K562 (cell line): Measurements from ENCODE around the gene AGRN. TPM values are rescaled to one million over a fixed set of nuclear protein-coding genes. Genes with fewer than 3 reads are reported as not detected.
A peak's percentile ranks its signal among the peaks of the same experiment; 100 is the strongest.

Experiments
- ATAC-seq: fragments of 200-7000 bp; cut with Tn5 transposase; 3 replicates; pipeline ENCODE4 v1.9.1; 2020; ENCODE audit warnings: moderate library complexity
- BruUV-seq: library from RNA; stranded (reverse); fragments of 400-500 nt; replicated peaks from 2 replicates; lab custom pipeline; 2021; lab: Mats Ljungman, UMichigan
- CTCF ChIA-PET: fragments of 300-600 bp; formaldehyde crosslinking; extraction: SDS; loops from one replicate; lab custom pipeline; 2021; ENCODE audit warnings: low intra/inter-chr PET ratio; lab: Yijun Ruan, JAX
- POLR2A ChIA-PET: fragments of 300-600, 350-650 bp; sonication (Branson Sonifier 250); formaldehyde crosslinking; extraction: SDS; loops from one replicate; lab custom pipeline; 2021; ENCODE audit warnings: antibody characterized with exemption, inconsistent platforms; lab: Yijun Ruan, JAX
- DNase-seq, 4 experiments: peaks; one replicate each; pipeline versions ENCODE4 v3.0.0 to v3.0.0-alpha.2; 2011 to 2018; ENCODE audit warnings: low spot score in 3 of 4, mixed read lengths in 3 of 4; ENCODE audit errors: extremely low read depth in 1 of 4
- FAIRE-seq: peaks from 2 replicates; lab custom pipeline; 2011; peaks lifted over from hg19 to GRCh38; lab: Jason Lieb, UNC
- H2AFZ ChIP-seq: 2 replicates; pipeline ENCODE4 v1.6.0; 2011; ENCODE audit warnings: low read depth, low read length, control low read depth, inconsistent platforms
- H3K27ac ChIP-seq: fragments of 200-600 bp; 3 replicates; pipeline ENCODE4 v1.8.0; 2011; ENCODE audit warnings: low read depth, mild to moderate bottlenecking, control low read depth, inconsistent platforms, low read length, moderate library complexity, mixed read lengths; ENCODE audit errors: extremely low read depth
- H3K27me3 ChIP-seq, 2 experiments: fragments of 300-600 bp in 1 of 2; 2 replicates in 1 of 2; 3 replicates in 1 of 2; pipeline versions ENCODE4 v1.6.0 to v1.8.0; 2011; ENCODE audit warnings: inconsistent platforms in 2 of 2, low read length in 2 of 2, mild to moderate bottlenecking in 1 of 2, mixed read lengths in 1 of 2, moderate library complexity in 1 of 2; ENCODE audit not compliant: control insufficient read depth in 2 of 2, insufficient read depth in 2 of 2
- H3K36me3 ChIP-seq: fragments of 300-600 bp; 3 replicates; pipeline ENCODE4 v1.8.0; 2011; ENCODE audit warnings: mild to moderate bottlenecking, low read length, inconsistent platforms; ENCODE audit not compliant: control insufficient read depth, insufficient read depth
- H3K4me1 ChIP-seq, 2 experiments: fragments of 200-600 bp in 1 of 2; replicated peaks in 1 of 2; 2 replicates in 1 of 2; 3 replicates in 1 of 2; pipeline versions ENCODE4 v1.5.1 to v1.8.0; 2011; ENCODE audit warnings: inconsistent platforms in 2 of 2, low read length in 2 of 2, mild to moderate bottlenecking in 1 of 2, mixed read lengths in 1 of 2, moderate library complexity in 1 of 2; ENCODE audit not compliant: control insufficient read depth in 2 of 2, insufficient read depth in 2 of 2
- H3K4me2 ChIP-seq: 2 replicates; pipeline ENCODE4 v1.6.1; 2011; ENCODE audit warnings: low read length, control low read depth, inconsistent platforms, mixed read lengths; ENCODE audit not compliant: insufficient read depth
- H3K4me3 ChIP-seq: fragments of 200-600 bp; sonication (generic), shearing (Covaris generic); 2 replicates; pipeline ENCODE4 v1.5.1; 2016; ENCODE audit warnings: control low read depth, inconsistent platforms
- H3K79me2 ChIP-seq: fragments of 200-600 bp; 3 replicates; pipeline ENCODE4 v1.8.0; 2011; ENCODE audit warnings: low read length, inconsistent platforms; ENCODE audit not compliant: control insufficient read depth, insufficient read depth
- H3K9ac ChIP-seq, 2 experiments: 2 replicates each; pipeline versions ENCODE4 v1.6.0 to v1.6.1; 2011; ENCODE audit warnings: low read depth in 2 of 2, low read length in 2 of 2, control low read depth in 1 of 2, inconsistent platforms in 1 of 2, mild to moderate bottlenecking in 1 of 2, mixed read lengths in 1 of 2; ENCODE audit not compliant: insufficient read depth in 1 of 2
- H3K9me1 ChIP-seq: one replicate; pipeline ENCODE4 v1.6.0; 2011; ENCODE audit warnings: inconsistent platforms, mild to moderate bottlenecking, low read length, moderate library complexity; ENCODE audit not compliant: control insufficient read depth, insufficient read depth
- H3K9me3 ChIP-seq: replicated peaks from 2 replicates; pipeline ENCODE4 v1.5.1; 2011; ENCODE audit warnings: low read depth, low read length, inconsistent platforms; ENCODE audit not compliant: control insufficient read depth, insufficient read depth
- H4K20me1 ChIP-seq: replicated peaks from 2 replicates; pipeline ENCODE4 v1.6.1; 2011; ENCODE audit warnings: low read length, inconsistent platforms, mixed read lengths; ENCODE audit not compliant: control insufficient read depth, insufficient read depth
- POLR2G ChIP-seq: fragments of 200-400 bp; formaldehyde crosslinking; IDR thresholded peaks from 2 replicates; pipeline ENCODE4 v1.6.1; 2017; ENCODE audit warnings: low read depth, mild to moderate bottlenecking, antibody characterized with exemption, low read length, moderate library complexity
- POLR2H ChIP-seq: IDR thresholded peaks from 2 replicates; pipeline ENCODE4 v1.6.1; 2016; ENCODE audit warnings: missing genetic modification characterization, low read depth, mild to moderate bottlenecking, control low read depth, missing compliant biosample characterization, moderate library complexity
- WGBS: fragments of 100-300 bp; shearing (Covaris generic); methylation state at CpG from one replicate; pipeline ENCODE4 v1.1.6; 2016; ENCODE audit warnings: low coverage, mixed read lengths; ENCODE audit not compliant: insufficient coverage; ENCODE audit errors: missing lambda C conversion rate; 5-methylcytosine and 5-hydroxymethylcytosine counted together
- in situ Hi-C: fragments of 300-500 bp; cut with MboI; formaldehyde crosslinking; loops from 4 replicates; pipeline ENCODE4 v1.15.0; 2018; ENCODE audit warnings: inconsistent platforms, mixed read lengths
- intact Hi-C: fragments of 100-400 bp; cut with micrococcal nuclease; formaldehyde crosslinking; loops from 2 replicates; pipeline ENCODE4 v1.14.2; 2022
- polyA plus RNA-seq, 8 experiments: library from polyadenylated mRNA; depleted of rRNA in 4 of 8; stranded (reverse) in 5 of 8; unstranded in 3 of 8; fragments of >200 nt; fragmentation: Nextera tagmentation in 2 of 8; fragmentation: Illumina TruSeq in 1 of 8; extraction: Ambion mirVana in 2 of 8; extraction: Trizol in 1 of 8; gene quantifications; 2 replicates each; pipeline versions ENCODE4 v1.2.1 to v1.2.3, GENCODE V29; 2011 to 2014; ENCODE audit warnings: inconsistent platforms in 1 of 8, missing spikeins in 1 of 8
- total RNA-seq, 7 experiments: library from RNA; depleted of rRNA in 6 of 7; stranded (reverse); fragments of >200 nt in 6 of 7; fragmentation: Illumina TruSeq in 2 of 7; extraction: Trizol in 2 of 7; gene quantifications; 2 replicates each; pipeline versions ENCODE4 v1.2.1 to v1.2.3, GENCODE V29; 2011 to 2021; ENCODE audit warnings: low replicate concordance in 1 of 7
- TF ChIP-seq, protein P1 (sequence below): sonication (generic); formaldehyde crosslinking; IDR thresholded peaks from 2 replicates; pipeline ENCODE4 v1.8.1; 2022; ENCODE audit warnings: missing genetic modification reagents

The AGRN gene
- total and polyA plus RNA-seq, 9 of the 15 experiments (the other 6 are each of a cell fraction or from before 2014, with no cell fraction given): 0.04 to 111 (median 18.1) TPM

DNA sequence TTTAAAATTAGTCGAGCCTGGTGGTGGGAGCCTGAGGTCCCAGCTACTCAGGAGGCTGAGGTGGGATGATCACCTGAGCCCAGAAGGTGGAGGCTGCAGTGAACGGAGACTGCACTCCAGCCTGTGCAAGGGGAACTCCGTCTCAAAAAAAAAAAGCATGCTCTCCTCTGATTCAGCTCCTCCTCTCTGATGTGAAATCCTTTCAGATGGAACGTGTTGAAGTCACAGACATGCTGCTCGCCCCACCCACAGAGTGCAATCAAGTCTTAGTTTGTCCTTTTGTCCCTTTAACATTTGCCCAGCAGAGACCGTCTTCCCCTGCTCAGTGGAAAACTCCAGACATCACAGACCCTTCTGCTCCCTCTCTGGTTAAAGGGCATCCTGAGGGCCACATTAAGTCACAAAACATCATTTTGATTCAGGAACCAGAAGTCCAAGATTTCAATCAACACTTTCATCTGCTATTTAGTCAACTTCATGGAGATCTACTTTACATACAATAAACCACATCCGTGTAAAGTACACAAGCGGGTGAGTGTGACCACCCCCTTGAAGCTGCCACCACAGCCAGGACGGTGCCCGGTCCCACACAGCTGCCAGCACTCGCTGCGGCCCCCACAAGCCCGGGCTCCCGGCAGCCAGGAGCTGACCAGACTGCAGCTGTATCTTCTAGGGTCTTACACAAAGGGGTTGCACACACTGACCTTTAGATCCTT, 73.1 kb downstream of the AGRN start:
- CTCF ChIA-PET: no interaction called here
- Histone ChIP-seq H3K79me2 (no peaks in the 10 kb centered on the region), H3K9ac (no peak overlapping the region)
- no peak for ATAC-seq
- TF ChIP-seq, protein P1, sequence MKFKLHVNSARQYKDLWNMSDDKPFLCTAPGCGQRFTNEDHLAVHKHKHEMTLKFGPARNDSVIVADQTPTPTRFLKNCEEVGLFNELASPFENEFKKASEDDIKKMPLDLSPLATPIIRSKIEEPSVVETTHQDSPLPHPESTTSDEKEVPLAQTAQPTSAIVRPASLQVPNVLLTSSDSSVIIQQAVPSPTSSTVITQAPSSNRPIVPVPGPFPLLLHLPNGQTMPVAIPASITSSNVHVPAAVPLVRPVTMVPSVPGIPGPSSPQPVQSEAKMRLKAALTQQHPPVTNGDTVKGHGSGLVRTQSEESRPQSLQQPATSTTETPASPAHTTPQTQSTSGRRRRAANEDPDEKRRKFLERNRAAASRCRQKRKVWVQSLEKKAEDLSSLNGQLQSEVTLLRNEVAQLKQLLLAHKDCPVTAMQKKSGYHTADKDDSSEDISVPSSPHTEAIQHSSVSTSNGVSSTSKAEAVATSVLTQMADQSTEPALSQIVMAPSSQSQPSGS (CRISPR knock-in tag): no peak
- no peak for TF ChIP-seq POLR2H (tag)
- peak; percentile 29; the same call in 1 of the 2 replicates for TF ChIP-seq POLR2G
- TF ChIP-seq, all 486 proteins: peak for 1
- Histone ChIP-seq H2AFZ (no peak overlapping the region), H3K4me2 (no peak overlapping the region), H3K36me3 (no peaks in the 10 kb centered on the region), H4K20me1 (no peaks in the 10 kb centered on the region), H3K9me1 (peaks cover 5% of the 10 kb centered on the region), H3K4me3 (no peak overlapping the region), H3K9me3 (peaks cover 2% of the 10 kb centered on the region; the same call in 1 of the 2 replicates), H3K27ac (no peak overlapping the region), H3K4me1 (peaks cover 0 to 43% of the 10 kb centered on the region in 2 experiments; a peak in 3 of 5 replicates), H3K27me3 (no peaks in the 10 kb centered on the region)
- 85% methylated on average over 13 of the region's 14 CpGs for WGBS
- intact Hi-C loops: no loop called here
- DNase-seq (no peak), FAIRE-seq (peak; percentile 49)
- POLR2A ChIA-PET: interaction anchor here (0.7 to 1.2 kb wide), 2 partner anchors 9 to 255 kb away, joined by 3 to 4 read pairs; no protein-coding TSS in a partner anchor
- in situ Hi-C loops: no loop called here
- BruUV-seq: no TSS peak
